K562 (cell line): Measurements from ENCODE around the gene LPIN1. TPM values are rescaled to one million over a fixed set of nuclear protein-coding genes. Genes with fewer than 3 reads are reported as not detected.

Experiments
- ADNP ChIP-seq: fragments of 200-800 bp; sonication (Bioruptor generic); IDR thresholded peaks from 2 replicates; pipeline ENCODE4 v1.6.1; 2016; ENCODE audit warnings: missing genetic modification characterization, missing compliant biosample characterization
- ARID1B ChIP-seq: fragments of 450-650 bp; IDR thresholded peaks from 2 replicates; pipeline ENCODE4 v1.6.1; 2016; ENCODE audit warnings: antibody characterized with exemption, mild to moderate bottlenecking, inconsistent platforms
- ARID3B ChIP-seq: fragments of 250-450 bp; sonication (Bioruptor Pico); IDR thresholded peaks from 2 replicates; pipeline ENCODE4 v1.4.0; 2020; ENCODE audit warnings: borderline replicate concordance
- ATF1 ChIP-seq, 2 experiments: fragments of 450-650 bp in 1 of 2; IDR thresholded peaks; 2 replicates each; pipeline ENCODE4 v1.6.1; 2016; ENCODE audit warnings: missing compliant biosample characterization in 1 of 2, missing genetic modification characterization in 1 of 2
- CBFA2T3 ChIP-seq: fragments of 450-650 bp; IDR thresholded peaks from 2 replicates; pipeline ENCODE4 v1.6.1; 2017
- CREM ChIP-seq: IDR thresholded peaks from 2 replicates; pipeline ENCODE4 v1.6.1; 2014; ENCODE audit warnings: antibody characterized with exemption, low read depth
- CTBP1 ChIP-seq: fragments of 450-650 bp; IDR thresholded peaks from 2 replicates; pipeline ENCODE4 v1.6.1; 2016; ENCODE audit warnings: borderline replicate concordance
- E2F6 ChIP-seq, 2 experiments: IDR thresholded peaks; 2 replicates each; pipeline ENCODE4 v1.6.1; 2011; ENCODE audit warnings: borderline replicate concordance in 1 of 2, control low read depth in 1 of 2, low read depth in 1 of 2, low read length in 1 of 2, mild to moderate bottlenecking in 1 of 2, mixed read lengths in 1 of 2, moderate library complexity in 1 of 2; ENCODE audit not compliant: insufficient read depth in 1 of 2, insufficient read length in 1 of 2, poor library complexity in 1 of 2, severe bottlenecking in 1 of 2; ENCODE audit errors: extremely low read depth in 1 of 2
- FOXP1 ChIP-seq: sonication (generic); formaldehyde crosslinking; IDR thresholded peaks from 2 replicates; pipeline ENCODE4 v1.8.0; 2022; ENCODE audit warnings: mild to moderate bottlenecking, missing genetic modification reagents
- L3MBTL2 ChIP-seq: fragments of 450-650 bp; IDR thresholded peaks from 2 replicates; pipeline ENCODE4 v1.6.1; 2016; ENCODE audit warnings: mild to moderate bottlenecking, moderate library complexity
- LEF1 ChIP-seq: fragments of 450-650 bp; IDR thresholded peaks from 2 replicates; pipeline ENCODE4 v1.6.1; 2016; ENCODE audit warnings: mild to moderate bottlenecking
- NRF1 ChIP-seq, 2 experiments: fragments of 450-650 bp; IDR thresholded peaks in 1 of 2; conservative IDR thresholded peaks in 1 of 2; 2 replicates each; pipeline ENCODE4 v1.6.1; 2014; ENCODE audit warnings: mild to moderate bottlenecking in 2 of 2
- RBFOX2 ChIP-seq: fragments of 200-400 bp; formaldehyde crosslinking; IDR thresholded peaks from 2 replicates; pipeline ENCODE4 v1.6.1; 2017; ENCODE audit warnings: low read depth, mild to moderate bottlenecking, low read length, moderate library complexity
- STAG1 ChIP-seq: sonication (generic); formaldehyde crosslinking; IDR thresholded peaks from 2 replicates; pipeline ENCODE4 v1.5.0; 2020; ENCODE audit warnings: missing genetic modification reagents, borderline replicate concordance
- STAT6 ChIP-seq: sonication (generic); formaldehyde crosslinking; IDR thresholded peaks from 2 replicates; pipeline ENCODE4 v1.8.1; 2023; ENCODE audit warnings: mild to moderate bottlenecking, missing genetic modification reagents
- TRIM24 ChIP-seq, 2 experiments: fragments of 450-650 bp; IDR thresholded peaks; 2 replicates each; pipeline ENCODE4 v1.6.1; 2016
- U2AF1 ChIP-seq: fragments of 200-400 bp; formaldehyde crosslinking; optimal IDR thresholded peaks from 2 replicates; pipeline ENCODE3; 2017; ENCODE audit warnings: mild to moderate bottlenecking, low read depth, low read length, moderate library complexity
- USF2 ChIP-seq: sonication (generic); formaldehyde crosslinking; IDR thresholded peaks from 2 replicates; pipeline ENCODE4 v1.5.0; 2020; ENCODE audit warnings: missing genetic modification reagents
- ZBED1 ChIP-seq: IDR thresholded peaks from 2 replicates; pipeline ENCODE4 v1.6.1; 2014
- ZNF274 ChIP-seq: IDR thresholded peaks from 2 replicates; pipeline ENCODE4 v1.6.1; 2011; ENCODE audit warnings: low read depth, mild to moderate bottlenecking, low read length, moderate library complexity, borderline replicate concordance
- polyA plus RNA-seq, 8 experiments: library from polyadenylated mRNA; depleted of rRNA in 4 of 8; stranded (reverse) in 5 of 8; unstranded in 3 of 8; fragments of >200 nt; fragmentation: Nextera tagmentation in 2 of 8; fragmentation: Illumina TruSeq in 1 of 8; extraction: Ambion mirVana in 2 of 8; extraction: Trizol in 1 of 8; gene quantifications; 2 replicates each; pipeline versions ENCODE4 v1.2.1 to v1.2.3, GENCODE V29; 2011 to 2014; ENCODE audit warnings: inconsistent platforms in 1 of 8, missing spikeins in 1 of 8
- total RNA-seq, 7 experiments: library from RNA; depleted of rRNA in 6 of 7; stranded (reverse); fragments of >200 nt in 6 of 7; fragmentation: Illumina TruSeq in 2 of 7; extraction: Trizol in 2 of 7; gene quantifications; 2 replicates each; pipeline versions ENCODE4 v1.2.1 to v1.2.3, GENCODE V29; 2011 to 2021; ENCODE audit warnings: low replicate concordance in 1 of 7

Gene LPIN1
- total and polyA plus RNA-seq, 9 of the 15 experiments (the other 6 are each of a cell fraction or from before 2014, with no cell fraction given), result 9.2 to 84.0 (median 27.8) TPM

GRCh38 chr2:11866358-11867335, 120.2 kb downstream of the LPIN1 start (continued):
- TF ChIP-seq NRF1 (conservative IDR thresholded peaks at IDR 0.05 in 1 of 2, IDR thresholded peaks at IDR 0.05 in 1 of 2) (no peak), FOXP1 (CRISPR knock-in tag) (no peak), CBFA2T3 (peak; percentile 23; the same call in 1 of the 2 replicates), LEF1 (0 out of 2 replicates have a peak, but pooled peaks have one; percentile 11), U2AF1 (no peak), RBFOX2 (no peak), TRIM24 (IDR thresholded peaks at IDR 0.05) (peak in 1 of 2 experiments; percentile 48; a peak in 1 of 4 replicates), USF2 (CRISPR knock-in tag) (0 out of 2 replicates have a peak, but pooled peaks have one; percentile 11), ARID1B (peak; percentile 28), CTBP1 (0 out of 2 replicates have a peak, but pooled peaks have one; percentile 13), ADNP (tag) (0 out of 2 replicates have a peak, but pooled peaks have one; percentile 3), ARID3B (no peak), CREM (0 out of 2 replicates have a peak, but pooled peaks have one; percentile 23), ZBED1 (no peak), L3MBTL2 (peak; percentile 56; the same call in 1 of the 2 replicates), STAG1 (CRISPR knock-in tag) (no peak), STAT6 (CRISPR knock-in tag) (no peak), E2F6 (IDR thresholded peaks at IDR 0.05; ENCODE audit: borderline replicate concordance in 1 of 2, extremely low read depth in 1 of 2, insufficient read depth in 1 of 2, insufficient read length in 1 of 2, low read depth in 1 of 2, low read length in 1 of 2, poor library complexity in 1 of 2, severe bottlenecking in 1 of 2) (no peak), ZNF274 (no peak), ATF1 (CRISPR knock-in tag; IDR thresholded peaks at IDR 0.05) (no peak), ATF1 (tag; IDR thresholded peaks at IDR 0.05) (peak; percentile 40)
